ENCODE results near the gene CBX3.
A peak's percentile ranks its signal among the peaks of the same experiment; 100 is the strongest.
"Not testable (repeated sequence)": the region's sequence is repeated elsewhere in the genome, so short reads cannot be mapped to it uniquely, and the experiment has no call there.

CBX3 gene

GRCh38 chr7:26192485-26193087, 9.0 kb upstream of the CBX3 start:
- no peak for TF ChIP-seq CTCF (IDR thresholded peaks at IDR 0.05; ENCODE audit: low read depth, low read length)
- H3K4me3 ChIP-seq (ENCODE audit: low read depth, low read length) = no peak overlapping the region

GRCh38 chr7:26193432-26194207, 7.9 kb upstream of the CBX3 start:
- no peak for TF ChIP-seq CTCF (IDR thresholded peaks at IDR 0.05; ENCODE audit: low read depth, low read length)
- no peak overlapping the region for H3K4me3 ChIP-seq (ENCODE audit: low read depth, low read length)

- not testable (repeated sequence) for H3K4me3 ChIP-seq (ENCODE audit: low read depth, low read length)
These were observed 6.8 kb upstream of the CBX3 start for GRCh38 chr7:26194764-26195163.

GRCh38 chr7:26195182-26195581, 6.4 kb upstream of the CBX3 start:
- no peak overlapping the region for H3K4me3 ChIP-seq (ENCODE audit: low read depth, low read length)
- no peak for TF ChIP-seq CTCF (IDR thresholded peaks at IDR 0.05; ENCODE audit: low read depth, low read length)

GRCh38 chr7:26195867-26196657, 5.5 kb upstream of the CBX3 start:
- no peak overlapping the region for H3K4me3 ChIP-seq (ENCODE audit: low read depth, low read length)
- TF ChIP-seq CTCF (IDR thresholded peaks at IDR 0.05; ENCODE audit: low read depth, low read length) = no peak

GRCh38 chr7:26197153-26198115, 4.1 kb upstream of the CBX3 start:
- H3K4me3 ChIP-seq (ENCODE audit: low read depth, low read length) = peak overlapping the region; percentile 100
- TF ChIP-seq CTCF (IDR thresholded peaks at IDR 0.05; ENCODE audit: low read depth, low read length) = no peak
